SKM-1 (cell line): Measurements from ENCODE around the gene ANKRD34B.
A peak's percentile ranks its signal among the peaks of the same experiment; 100 is the strongest.
"Not testable (repeated sequence)": the region's sequence is repeated elsewhere in the genome, so short reads cannot be mapped to it uniquely, and the experiment has no call there.

Experiments used
- DNase-seq: peaks from one replicate; lab custom pipeline; 2025; ENCODE audit not compliant: unreplicated experiment; lab: John Stamatoyannopoulos, UW

The ANKRD34B gene

DNA sequence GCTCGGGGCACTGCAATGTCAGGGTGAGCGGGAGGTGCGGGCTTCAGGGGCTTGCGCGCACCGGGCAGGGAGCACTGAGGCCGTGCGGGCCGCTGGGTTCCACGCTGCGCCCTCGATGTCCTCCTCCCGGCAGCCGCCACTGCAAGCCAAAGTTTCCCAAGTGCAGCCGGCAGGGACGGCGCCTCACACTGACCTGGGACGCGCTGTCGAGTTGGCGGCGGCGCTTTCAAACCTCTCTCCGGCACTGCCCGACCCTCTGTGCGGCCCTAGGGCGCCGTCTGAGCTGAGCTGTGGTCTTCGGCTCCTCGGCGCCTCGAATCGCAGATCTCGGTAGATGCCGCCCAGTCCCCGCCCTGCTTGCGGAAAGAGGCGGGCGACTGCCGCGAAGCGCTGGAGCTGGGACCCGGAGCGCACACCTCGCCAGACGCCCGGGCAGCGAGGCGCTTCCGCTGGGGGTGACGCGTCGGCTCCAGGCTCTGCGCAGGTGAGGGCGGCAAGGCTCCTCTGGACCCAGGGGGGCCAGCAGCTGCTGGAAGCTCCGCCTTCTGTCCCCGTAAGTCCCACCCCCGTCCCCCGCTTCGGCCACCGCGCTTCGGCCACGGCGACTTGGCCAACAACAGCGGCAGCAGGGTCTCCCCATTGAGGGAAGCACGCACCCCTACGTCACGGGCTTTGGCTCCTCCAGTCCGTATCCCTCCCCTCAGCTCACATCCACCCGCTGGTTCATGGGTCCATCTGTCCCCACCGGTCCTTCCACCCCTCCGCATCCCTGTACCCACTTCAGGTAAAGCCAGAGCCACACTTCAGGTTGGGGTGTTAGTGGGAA lies at the start of gene ANKRD34B:
ANKRD34B (minus strand) TSS at position 320 of the 826 bp plus-strand sequence. CDS start 10,261 bp downstream, outside the sequence.
- no peak for DNase-seq

- DNase-seq, result no peak
Observed at GRCh38 chr5:80619086-80619485, 49.0 kb upstream of the ANKRD34B start.

- DNase-seq, result no peak
Observed at GRCh38 chr5:80618438-80618837, 48.4 kb upstream of the ANKRD34B start.

DNA sequence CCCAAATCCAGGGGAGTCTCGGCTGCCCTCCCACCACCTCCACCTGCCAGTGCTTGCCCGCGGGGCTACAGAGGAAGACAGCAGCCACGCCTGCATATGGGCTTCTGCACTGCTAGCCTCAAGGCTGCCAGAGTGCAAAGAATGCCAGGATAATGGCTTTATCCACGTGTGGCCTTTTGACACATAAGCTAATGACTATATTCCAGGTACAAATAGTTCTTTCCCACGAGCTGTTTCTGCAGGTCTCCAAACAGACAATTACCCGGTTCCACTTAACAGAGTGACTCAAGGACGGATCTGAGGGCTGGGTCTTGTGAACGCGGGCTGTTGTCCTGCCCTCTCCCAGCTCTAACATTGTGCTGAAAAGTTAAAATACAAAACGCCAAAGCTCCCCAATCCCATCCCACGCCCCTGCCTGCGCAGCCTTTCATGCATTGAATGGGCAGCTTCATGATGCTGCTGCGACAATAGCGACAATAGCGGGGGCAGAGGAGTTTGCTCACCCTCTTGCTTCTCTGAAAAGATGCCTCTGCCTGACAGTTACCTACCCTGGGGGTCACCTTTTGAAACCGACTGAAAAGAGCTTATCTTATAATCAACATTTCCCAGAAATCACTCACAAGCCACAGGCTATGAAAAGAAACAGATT lies 45.3 kb upstream of the ANKRD34B start:
- DNase-seq, result no peak

GRCh38 chr5:80609692-80610091 lies 39.6 kb upstream of the ANKRD34B start:
- DNase-seq, result no peak

DNA sequence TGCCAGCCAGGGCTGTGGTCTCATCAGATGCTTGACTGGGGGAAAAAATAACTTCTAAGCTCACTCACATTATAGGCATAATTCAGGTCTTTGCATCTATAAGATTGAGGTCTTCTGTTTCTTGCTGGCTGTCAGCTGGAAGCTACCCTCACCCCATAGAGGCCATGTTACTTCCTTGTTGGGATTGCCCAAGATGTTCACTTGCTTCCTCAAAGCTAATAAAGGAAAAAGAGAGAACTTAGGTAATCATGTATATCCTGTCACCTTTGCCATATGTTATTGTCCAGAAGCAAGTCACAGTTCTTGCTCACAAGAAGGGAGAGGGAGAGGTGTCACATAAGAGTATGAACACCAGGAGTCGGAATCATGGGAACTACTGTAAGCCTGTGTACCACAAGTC lies 38.7 kb upstream of the ANKRD34B start:
- DNase-seq, result peak; percentile 98

DNA sequence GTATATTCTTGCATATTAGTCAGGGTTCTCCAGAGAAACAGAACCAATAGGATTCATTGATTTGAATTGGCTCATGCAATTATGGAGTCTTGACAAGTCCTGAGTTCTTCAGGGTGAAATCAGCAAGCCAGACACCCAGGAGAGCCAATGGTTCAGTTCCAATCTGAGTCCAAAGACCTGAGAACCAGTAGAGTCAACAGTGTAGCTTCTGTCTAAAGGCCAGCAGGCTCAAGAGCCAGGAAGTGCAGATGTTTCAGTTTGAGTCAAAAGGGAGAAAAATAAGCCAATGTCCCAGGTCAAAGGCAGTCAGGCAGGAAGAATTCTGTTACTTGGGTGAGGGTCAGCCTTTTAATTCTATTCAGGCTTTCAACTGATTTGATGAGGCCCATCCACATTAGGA lies 37.8 kb upstream of the ANKRD34B start:
- DNase-seq, result no peak

GRCh38 chr5:80607343-80607742 lies 37.3 kb upstream of the ANKRD34B start:
- DNase-seq, result no peak

DNA sequence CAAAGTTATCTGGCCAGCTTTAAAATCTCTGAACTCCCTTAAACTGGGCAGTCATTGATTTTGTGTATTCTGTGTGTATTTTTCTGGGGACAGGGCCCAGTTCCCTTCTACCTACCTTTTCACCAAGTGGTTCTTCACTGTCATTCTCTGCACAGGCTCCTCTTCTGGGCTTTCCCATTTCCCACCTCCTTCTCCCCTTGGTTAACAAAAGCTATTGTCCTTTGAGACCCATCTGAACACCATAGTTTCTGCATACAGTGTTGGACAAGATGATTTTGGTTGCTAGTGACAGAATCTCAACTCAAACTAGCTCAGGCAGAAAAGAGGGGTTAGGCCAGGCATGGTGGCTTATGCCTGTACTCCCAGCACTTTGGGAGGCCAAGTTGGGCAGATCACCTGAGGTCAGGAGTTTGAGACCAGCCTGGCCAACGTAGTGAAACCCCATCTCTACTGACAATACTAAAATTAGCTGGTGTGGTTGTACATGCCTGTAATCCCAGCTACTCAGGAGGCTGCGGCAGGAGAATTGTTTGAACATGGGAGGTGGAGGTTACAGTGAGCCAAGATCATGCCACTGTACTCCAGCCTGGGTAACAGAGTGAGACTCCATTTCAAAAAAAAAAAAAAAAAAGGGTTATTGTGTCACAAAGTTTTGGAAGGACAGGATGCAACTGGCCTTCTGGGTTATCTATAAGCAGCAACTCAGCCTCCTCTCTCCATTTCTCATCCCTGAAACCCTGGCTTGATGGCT lies 31.0 kb upstream of the ANKRD34B start:
- no peak for DNase-seq

DNA sequence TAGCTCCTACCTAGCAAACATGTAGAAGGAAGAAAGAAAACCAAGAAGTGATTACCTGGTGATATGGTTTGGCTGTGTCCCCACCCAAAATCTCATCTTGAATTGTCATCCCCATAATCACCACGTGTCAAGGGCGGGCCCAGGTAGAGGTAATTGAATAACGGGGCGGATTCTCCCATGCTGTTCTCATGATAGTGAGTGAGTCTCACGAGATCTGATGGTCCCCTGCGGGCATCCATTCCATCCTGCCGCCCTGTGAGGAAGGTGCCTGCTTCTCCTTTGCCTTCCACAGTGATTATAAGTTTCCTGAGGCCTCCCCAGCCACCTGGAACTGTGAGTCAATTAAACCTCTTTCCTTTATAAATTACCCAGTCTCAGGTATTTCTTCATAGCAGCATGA lies 27.4 kb upstream of the ANKRD34B start:
- no peak for DNase-seq

DNA sequence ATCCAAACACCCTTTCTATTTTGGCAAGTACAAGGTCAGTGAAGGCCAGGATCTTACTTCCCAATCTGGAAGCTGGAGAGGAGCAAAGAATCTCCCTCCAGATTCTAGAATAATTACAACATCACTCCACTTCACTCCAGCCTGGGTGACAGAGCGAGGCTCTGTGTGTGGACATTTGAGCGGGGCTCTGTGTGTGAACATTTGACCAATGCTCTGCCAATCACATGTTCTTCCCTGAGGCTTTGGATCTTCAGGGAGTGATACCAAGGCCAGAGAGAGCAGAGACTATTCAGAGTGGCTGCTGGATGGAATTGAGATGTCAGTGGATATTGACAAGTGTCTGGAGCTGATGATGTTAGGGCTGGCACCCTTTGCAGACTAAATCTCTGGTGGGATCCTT lies 24.7 kb upstream of the ANKRD34B start:
- DNase-seq, result no peak

DNA sequence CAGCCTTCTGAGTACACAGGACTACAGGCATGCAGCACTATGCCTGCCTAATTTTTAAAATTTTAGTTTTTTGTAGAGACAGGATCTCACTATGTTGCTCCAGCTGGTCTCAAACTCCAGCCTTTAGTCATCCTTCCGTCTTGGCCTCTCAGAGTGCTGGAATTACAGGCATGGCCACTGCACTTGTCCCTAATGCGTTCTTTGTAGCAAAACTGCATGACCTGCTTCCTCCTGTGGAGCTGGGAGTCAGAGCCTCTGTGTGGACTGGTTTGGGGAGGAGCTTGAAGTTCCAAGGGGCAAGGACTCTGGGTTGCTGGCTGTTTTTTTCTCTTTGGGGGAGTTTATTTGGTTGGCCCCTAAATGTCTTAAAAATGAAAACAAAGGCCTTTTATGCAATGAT lies 22.7 kb upstream of the ANKRD34B start:
- no peak for DNase-seq

DNA sequence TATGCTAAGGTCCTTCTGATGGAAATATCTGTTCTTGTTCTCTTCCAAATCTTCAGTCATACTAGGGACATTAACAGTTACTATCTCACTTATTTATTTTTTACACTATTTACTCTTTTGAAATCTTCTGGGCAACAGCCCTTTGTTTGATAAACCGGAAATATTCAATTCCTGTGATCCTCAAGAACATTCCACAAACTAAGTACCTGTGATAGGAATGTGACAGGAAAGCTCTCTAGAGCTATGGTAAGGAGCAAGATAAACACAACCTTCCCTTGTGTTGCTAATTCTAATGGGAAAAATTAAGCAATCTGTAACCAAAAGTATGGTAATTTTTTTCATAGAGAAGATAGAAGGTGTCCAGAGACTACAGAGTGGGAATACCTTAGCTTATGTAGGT lies 22.0 kb upstream of the ANKRD34B start:
- no peak for DNase-seq

- no peak for DNase-seq
Observed at GRCh38 chr5:80591352-80591751, 21.3 kb upstream of the ANKRD34B start.

DNA sequence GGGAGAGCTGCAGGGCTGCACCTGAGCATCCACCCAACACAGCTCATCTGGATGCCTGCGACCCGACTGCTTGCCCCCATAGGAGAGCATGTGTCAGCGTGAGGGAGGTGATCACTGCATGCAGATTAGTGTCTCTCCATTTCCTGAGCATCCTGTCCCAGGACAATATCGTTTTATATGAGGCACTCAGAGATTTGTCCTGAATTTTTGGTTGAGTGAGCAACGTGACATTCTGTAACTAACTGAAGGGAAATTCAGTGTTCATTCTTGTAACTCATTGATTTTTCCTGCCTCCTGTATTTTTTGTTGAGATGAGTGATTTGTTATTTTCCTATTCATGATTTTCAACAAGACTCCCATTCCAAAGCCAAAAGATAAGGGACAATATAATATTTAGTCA lies 20.7 kb upstream of the ANKRD34B start:
- DNase-seq, result no peak

DNA sequence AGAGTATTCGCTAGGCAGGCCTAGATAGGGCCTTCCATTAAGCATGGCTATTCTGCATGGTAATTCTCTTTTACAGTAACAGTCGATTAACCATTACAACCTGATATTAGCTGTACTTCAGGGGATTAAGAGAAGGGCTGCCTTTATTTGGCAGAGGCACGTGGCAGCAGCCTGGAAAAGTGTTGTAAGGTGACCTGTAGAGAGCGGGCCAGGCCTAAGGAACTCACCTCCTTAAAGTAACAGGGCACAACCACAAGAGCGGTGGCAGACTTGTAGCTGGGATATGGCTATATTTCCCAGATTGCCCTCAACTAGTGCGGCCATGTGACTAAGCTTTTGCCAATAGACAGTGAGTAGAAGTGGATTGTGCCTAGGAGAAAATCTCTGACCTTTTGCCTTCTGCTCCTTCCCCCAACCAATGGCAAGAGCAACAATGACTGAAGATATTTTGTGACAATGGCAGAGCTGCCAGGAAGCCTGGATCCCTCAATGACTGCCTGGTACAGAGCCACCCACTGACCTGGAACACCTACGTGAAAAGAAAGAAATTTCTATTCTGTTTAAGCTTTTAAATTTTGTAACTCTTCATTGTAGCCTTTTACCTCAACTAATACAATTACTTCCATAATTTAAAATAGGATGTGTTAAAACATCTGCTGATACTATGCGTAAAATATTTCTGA lies 18.9 kb upstream of the ANKRD34B start:
- no peak for DNase-seq

GRCh38 chr5:80584770-80585169 lies 14.7 kb upstream of the ANKRD34B start:
- no peak for DNase-seq

GRCh38 chr5:80580291-80580690 lies 10.2 kb upstream of the ANKRD34B start:
- not testable (repeated sequence) for DNase-seq

DNA sequence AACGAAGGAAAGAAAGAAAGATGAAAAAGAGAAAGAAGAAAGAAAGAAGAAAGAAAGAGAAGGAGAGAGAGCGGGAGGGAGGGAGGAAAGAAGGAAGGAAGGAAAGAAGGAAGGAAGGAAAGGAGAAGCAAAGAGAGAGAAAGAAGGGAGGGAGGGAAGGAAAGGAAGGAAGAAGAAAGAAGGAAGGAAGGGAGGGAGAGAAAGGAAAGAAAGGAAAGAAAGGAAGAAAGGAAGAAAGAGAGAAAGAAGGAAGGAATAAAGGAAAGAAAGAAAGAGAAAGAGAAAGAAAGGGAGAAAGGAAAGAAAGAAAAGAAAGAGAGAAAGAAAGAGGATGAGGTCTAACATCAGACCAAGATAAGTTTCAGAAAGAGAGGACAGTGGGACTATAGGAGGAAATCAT lies 9.0 kb upstream of the ANKRD34B start:
- no peak for DNase-seq

DNA sequence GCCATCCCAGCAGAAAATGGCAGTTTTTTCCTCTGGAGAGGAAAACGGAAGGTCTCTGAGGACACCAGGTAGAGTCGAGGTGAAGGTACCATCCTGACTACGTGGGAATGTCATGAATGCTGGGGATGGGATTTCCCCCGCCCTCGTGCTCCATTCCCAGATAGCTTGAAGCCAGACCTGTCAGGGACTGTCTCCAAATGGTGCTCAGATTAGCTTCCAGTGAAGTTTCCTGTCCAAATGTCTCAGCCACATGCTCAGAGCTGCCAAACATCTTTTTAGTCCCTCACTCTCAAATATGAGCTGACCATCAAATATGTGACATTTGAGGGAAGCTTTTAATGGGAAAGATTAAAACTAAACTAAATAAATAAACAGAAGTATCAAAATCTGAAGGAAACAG lies 7.6 kb upstream of the ANKRD34B start:
- no peak for DNase-seq

DNA sequence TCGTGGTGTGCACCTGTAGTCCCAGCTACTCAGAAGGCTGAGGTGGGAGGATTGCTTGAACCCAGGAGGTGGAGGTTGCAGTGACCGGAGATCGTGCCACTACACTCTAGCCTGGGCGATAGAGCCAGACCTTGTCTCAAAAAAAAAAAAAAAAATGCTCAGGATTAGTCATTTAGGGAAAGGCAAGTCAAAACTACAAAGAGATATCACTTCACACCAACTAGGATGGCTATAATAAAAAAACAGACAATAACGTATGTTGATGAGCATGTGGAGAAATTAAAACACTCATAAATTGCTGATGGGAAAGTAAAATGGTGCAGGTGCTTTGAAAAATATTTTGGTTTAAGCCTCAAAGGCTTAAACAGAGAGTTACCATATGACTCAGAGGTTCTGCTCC lies 6.3 kb upstream of the ANKRD34B start:
- no peak for DNase-seq
